Measurements from ENCODE around the gene RAC2.

RAC2 gene

DNA sequence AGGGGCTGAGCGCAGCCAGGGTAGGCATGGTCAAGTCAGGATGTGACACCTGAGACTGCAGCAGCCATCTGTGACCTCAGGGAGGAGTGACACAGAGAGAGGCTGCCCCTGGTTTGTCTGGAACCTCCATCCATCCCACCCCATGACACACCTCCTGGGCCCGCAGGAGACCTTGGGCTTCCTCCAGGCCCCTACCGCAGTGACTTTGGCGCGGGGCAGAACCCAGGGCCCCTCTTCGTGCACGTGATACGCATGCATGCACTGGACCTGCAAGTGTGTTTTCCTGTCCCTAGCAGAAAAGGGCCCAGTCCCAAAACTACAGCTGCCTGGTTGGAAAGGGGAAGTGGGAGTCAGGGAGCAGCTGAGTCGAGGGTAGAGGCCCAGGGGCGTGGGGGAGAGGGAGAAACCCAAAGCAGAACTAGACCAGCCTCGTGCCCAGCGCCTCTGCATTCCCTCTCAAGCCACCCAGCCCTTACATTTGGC is 30.4 kb upstream of the RAC2 start:
- TF ChIP-seq, protein P1, sequence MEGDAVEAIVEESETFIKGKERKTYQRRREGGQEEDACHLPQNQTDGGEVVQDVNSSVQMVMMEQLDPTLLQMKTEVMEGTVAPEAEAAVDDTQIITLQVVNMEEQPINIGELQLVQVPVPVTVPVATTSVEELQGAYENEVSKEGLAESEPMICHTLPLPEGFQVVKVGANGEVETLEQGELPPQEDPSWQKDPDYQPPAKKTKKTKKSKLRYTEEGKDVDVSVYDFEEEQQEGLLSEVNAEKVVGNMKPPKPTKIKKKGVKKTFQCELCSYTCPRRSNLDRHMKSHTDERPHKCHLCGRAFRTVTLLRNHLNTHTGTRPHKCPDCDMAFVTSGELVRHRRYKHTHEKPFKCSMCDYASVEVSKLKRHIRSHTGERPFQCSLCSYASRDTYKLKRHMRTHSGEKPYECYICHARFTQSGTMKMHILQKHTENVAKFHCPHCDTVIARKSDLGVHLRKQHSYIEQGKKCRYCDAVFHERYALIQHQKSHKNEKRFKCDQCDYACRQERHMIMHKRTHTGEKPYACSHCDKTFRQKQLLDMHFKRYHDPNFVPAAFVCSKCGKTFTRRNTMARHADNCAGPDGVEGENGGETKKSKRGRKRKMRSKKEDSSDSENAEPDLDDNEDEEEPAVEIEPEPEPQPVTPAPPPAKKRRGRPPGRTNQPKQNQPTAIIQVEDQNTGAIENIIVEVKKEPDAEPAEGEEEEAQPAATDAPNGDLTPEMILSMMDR (IDR thresholded peaks at IDR 0.05), result no peak

DNA sequence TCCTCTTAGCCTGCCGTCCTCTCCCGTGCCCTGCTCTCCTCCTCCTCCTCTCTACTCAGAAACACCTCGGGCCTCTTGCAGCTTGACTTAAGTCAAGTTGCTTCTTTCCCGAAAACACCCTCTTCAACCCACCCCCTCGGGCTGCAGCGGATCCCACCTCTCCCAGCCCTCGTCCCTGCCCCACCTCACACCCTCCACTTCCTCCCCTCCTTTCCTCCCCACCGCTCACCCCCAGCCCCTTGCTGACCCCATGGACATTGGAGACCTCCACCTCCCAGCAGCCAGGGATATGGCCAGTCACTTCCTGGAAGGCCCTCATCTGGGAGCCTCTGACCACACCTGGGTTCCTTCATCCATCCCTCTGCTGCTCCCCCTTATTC is 29.8 kb upstream of the RAC2 start:
- TF ChIP-seq, protein P1 (IDR thresholded peaks at IDR 0.05), result no peak

DNA sequence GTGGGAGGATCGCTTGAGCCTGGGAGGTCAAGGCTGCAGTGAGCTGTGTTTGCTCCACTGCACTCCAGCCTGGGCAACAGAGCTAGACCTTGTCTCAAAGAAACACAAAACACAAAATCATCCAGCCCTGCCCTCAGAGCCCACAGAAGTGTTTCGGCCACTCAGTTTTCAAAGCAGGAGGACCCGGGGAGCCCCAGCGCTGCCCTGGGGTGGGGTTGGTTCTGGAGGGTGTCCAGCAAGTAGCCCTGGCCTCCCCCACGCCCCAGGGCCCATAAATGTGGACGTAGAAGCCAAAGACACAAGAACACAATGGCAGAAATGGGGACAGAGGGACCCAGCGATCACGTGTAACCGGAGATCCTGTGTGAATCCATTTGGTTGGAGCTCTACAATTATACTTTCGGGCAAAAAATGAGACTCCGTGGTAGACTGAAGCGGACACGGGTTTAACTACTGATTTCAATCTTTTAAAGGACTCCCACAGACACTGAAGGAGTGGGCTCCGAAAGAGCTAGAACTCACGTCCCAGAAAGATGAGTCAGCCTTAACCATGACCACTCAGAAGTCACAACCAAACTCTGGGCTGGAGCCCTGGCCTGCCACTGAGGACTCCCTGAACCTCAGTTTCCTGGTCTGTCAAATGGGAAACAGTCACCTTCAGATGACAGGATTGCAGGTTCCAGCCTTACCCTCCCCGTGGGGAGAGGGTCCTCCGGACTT is 29.2 kb upstream of the RAC2 start:
- TF ChIP-seq, protein P1 (IDR thresholded peaks at IDR 0.05), result no peak

DNA sequence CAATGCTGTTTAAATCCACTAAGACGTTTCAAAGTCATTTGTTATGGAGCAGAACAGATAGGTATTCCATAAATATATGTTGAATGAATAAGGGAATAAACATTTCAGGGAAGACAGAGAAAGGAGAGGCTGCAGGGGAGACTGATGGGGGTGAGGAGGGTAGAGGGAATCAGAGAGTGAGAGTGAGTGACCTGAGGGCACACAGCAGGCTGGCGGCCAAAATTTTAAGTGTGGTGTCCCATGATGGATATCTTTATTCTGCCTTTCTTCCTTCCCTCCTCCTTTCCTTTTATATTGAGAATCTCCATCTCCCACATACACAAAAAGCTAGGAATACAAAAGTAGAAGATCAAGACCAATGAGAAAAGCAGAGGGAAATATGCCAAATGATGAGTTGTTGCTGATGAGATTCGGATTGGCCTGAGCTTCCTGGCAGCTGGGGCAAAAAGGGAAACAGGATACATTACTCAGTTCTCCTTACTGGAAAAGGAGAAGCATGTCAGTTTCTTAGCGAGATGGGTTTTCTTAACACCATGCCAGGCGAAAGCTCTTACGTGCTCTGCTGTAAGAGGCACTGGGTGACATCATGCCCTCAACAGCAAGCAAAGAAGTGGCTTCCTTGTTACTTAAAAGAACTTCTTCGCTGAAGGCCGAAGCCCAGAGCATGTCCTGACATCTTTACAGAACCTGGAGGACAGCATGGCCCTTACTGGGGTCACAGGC is 27.0 kb upstream of the RAC2 start:
- TF ChIP-seq, protein P1 (IDR thresholded peaks at IDR 0.05), result no peak

DNA sequence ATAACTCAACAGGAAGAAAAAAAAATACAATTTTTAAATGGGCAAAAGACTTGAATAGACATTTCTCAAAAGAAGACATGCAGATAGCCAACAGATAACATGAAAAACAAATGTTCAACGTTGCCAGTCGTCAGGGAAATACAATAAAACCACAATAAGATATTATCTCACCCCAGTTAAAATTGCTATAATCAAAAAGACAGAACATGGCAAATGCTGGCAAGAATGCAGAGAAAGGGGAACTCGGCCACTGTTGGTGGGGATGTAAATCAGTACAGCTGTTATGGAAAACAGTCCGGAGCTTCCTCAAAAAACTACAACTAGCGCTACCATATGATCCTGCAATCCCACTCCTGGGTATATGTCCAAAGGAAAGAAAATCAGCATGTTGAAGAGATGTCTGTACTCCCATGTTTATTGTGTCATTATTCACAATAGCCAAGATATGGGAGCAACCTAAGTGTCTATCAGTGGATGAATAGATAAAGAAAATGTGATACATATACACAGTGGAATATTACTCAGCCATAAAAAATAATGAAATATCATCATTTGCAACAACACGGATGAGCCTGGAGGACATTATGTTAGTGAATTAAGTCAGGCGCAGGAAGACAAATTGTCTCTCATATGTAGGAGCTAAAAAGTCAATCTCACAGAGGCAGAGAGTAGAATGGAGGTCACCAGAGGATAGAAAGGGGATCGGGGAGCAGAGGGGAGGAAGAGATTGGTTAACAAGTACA is 26.0 kb upstream of the RAC2 start:
- TF ChIP-seq, protein P1 (IDR thresholded peaks at IDR 0.05), result no peak

DNA sequence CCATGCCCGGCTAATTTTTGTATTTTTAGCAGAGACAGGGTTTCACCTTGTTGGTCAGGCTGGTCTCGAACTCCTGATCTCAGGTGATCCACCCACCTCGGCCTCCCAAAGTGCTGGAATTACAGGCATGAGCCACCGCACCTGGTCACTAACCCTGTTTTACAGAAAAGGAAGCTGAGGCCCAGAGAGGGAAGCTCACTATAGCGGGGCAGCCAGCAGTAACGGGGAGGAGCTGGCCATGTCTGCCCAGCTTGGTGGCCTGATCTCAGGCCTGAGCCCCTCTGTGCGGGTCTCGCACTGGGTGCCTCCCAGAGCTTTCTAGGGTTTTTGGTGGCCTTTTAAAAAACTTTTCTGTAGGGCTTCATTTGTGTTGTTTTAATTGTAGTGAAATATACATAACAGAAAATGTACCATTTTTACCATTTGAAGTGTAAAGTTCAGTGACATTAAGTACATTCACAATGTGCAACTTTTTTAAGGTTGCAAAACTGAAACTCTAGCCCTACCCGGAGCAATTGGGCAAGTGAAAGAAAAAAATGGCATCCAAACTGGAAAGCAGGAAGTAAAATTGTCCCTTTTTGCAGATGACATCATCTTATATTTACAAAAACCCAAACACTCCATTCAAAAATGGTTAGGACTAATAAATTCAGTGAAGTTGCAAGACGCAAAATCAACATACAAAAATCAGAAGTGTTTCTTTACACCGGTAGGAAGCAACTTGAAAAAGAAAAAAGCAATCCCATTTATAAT is 23.8 kb upstream of the RAC2 start:
- TF ChIP-seq, protein P1 (IDR thresholded peaks at IDR 0.05), result no peak

DNA sequence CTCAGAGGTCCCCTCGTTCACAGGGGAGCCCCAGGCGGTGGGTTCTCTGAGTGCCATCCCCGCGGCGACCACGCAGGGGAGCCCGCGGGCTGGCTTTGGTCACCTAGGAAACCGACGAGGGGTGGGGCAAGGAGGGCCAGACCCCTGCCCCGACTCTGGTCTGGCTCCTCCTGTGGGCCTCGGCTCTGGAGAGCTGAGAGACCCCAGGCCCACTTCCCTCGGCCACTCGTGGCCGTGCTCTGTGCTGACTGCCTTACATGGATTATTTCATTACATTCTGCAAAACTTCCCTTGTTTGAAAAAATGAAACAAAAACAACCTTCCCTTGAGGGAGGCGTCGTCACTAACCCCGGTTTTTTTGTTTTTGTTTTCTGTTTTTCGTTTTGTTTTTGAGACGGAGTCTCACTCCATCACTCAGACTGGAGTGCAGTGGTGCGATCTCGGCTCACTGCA is 23.1 kb upstream of the RAC2 start:
- TF ChIP-seq, protein P1 (IDR thresholded peaks at IDR 0.05), result peak; percentile 89
